HG02798 (cell line): Measurements from ENCODE around the gene VSTM5.
"Not testable (repeated sequence)": the region's sequence is repeated elsewhere in the genome, so short reads cannot be mapped to it uniquely, and the experiment has no call there.

Experiments
- ATAC-seq: cut with Tn5 transposase; IDR thresholded peaks from one replicate; pipeline ENCODE4 v1.9.1; 2021; ENCODE audit warnings: mild to moderate bottlenecking; ENCODE audit not compliant: unreplicated experiment, poor library complexity

VSTM5 gene

DNA sequence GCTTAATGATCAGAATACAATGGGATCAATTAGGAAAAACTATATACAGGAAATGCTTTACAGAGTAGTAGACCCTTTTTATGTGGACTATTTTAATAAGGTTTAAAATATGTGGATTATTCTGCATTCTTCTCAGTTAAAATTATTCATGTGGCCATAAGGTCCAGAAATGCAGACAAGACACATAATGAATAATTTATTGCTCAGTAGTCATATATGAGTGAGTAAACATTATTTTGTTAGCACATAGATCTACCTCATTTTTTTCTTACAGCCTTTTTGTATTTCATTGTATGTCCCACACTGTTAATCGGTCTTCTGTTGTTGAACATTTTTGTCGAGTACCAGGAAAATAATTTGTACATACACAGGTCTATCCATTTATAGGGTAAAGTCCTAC lies 45.5 kb downstream of the VSTM5 start:
- no peak for ATAC-seq

DNA sequence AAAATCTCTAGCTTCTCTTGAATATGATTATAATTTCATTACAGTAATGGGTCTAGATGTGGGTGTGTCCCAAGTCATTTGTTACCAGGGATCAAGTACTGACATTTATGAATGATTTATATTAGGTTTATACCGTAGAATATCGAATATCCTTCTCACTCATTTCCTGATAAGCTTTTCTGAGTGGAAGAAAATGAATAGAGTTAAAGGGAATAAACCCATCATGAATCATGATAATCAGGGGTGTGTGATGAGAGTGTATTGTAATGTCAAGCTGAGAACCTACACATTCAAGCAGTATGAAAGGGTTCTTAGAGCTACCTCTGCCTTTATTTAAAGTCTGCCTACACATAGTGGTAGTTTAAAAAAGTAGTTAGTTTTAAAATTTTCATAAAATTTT lies 49.1 kb downstream of the VSTM5 start:
- no peak for ATAC-seq

DNA sequence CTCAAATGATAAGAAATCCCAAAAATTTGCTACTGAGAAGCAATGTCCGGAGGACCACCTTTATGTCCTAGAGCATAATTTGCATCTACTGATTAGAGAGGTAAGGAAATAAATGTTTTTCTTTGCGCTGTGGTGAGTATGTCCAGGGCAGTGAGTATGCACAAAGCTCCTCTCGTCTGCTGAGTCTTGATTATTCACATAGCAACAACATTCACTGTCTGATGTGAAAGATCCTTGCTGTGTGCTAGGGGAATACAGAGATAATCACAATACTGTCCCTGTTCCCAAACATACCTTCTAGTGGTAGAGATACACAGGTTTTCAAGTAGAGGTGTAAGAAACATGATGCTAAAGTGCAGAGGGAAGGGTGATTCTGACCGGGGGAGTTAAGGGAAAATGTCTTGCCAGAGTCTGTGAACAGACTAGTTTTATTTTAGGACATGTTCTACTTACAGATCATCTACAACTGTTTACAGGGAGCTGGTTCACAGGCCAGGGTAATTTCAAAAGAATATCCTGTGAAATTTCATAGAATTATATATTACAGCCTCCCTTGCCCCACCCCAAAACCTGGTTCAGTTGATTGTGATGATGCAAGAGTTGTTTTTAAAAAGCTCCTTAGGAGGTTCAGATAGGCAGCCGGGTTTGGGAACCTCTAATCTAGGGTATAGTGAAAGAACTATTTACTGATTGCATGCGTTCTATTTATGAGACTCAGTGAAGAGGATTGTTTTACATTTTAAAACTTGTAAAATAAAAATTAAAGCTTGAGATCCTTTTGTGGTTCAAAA lies 53.8 kb downstream of the VSTM5 start:
- no peak for ATAC-seq

DNA sequence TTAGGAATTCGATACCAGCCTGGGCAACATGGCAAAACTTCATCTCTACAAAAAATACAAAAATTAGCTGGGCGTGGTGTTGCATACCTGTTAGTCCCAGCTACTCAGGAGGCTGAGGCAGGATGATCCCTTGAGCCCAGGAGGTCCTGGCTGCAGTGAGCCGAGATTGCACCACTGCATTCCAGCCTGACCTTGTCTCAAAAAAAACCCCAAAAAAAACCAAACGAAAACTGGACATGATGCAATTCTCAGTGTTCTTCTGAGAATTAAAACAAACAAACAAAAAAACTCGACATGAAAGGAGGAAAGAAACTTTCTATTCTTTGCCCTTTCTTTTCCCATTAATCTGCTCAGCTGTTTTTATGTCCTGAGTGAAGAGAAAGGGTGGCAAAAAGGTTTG lies 58.9 kb downstream of the VSTM5 start:
- no peak for ATAC-seq

DNA sequence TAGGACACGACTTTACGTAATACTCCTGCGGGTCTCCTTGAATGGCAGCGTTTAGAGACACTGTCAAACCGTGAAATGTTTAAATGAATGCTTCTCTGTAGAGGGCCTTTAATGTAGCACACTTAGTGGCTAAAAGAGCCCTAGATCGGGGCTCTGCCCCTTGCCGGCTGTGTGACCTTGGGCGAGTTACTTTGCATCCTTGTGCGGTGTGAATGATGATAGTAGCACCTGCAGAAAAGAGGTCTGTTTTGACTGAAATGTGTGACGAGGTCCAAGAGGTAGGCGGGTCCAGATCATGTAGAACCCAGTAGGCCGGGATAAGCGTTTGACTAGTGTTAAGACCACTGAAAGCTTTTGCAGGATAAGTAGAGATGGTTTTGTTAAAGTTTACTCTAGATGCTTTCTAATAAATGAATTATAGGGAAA lies 65.5 kb downstream of the VSTM5 start:
- ATAC-seq = peak; percentile 44

DNA sequence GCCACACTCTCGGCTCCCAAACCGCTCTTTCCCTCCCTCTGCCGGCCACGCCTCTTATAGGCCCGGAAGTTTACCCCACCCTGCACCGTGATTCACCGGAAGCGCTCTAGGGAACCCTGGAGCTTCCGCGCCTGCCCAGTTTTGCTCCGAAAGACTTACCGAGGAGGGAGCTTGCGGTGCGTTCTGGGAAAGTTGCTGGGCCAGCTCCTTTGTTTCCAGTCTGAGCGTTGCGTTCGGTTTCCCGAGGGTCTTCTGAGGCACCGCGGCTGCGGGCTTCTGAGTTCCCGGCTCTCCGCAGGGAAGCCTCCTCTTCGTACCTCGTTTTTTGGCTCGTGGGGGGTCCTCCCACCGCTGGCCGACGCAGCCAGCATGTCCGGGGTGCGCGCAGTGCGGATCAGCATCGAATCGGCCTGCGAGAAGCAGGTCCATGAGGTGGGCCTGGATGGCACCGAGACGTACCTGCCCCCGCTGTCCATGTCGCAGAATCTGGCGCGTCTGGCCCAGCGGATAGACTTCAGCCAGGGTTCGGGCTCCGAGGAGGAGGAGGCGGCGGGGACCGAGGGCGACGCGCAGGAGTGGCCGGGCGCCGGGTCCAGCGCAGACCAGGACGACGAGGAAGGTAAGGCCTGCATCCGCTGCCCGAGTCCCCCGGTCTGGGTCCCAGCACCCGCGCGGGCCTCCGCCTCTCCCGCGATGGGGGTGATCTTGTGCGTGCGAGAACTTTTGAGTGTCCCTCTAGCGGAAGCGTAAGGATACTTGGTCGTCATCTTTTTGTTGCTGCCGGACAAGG lies 66.1 kb downstream of the VSTM5 start, which contains the start of gene MED17:
Gene MED17 (plus strand): TSS at position 138 of the 790 bp plus-strand sequence. CDS start 232 bp downstream, at position 370.
- ATAC-seq = peak; percentile 97

DNA sequence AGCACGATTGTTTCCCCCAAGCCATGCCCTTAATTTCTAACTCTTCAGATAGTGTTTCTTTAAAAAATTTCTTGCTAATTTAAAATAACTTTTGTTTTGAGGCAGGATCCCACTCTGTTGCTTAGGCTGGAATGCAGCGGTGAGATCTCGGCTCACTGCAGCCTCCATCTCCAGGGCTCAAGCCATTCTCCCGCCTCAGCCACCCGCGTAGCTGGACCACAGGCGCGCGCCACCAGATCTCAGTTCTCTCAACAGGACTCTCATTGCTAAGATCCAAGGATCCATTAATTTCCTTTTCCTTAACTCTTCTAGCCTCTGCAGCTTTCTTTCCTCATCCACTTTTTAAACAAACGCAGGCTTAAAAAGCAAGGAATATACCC lies 66.7 kb downstream of the VSTM5 start:
- ATAC-seq = peak; percentile 55

DNA sequence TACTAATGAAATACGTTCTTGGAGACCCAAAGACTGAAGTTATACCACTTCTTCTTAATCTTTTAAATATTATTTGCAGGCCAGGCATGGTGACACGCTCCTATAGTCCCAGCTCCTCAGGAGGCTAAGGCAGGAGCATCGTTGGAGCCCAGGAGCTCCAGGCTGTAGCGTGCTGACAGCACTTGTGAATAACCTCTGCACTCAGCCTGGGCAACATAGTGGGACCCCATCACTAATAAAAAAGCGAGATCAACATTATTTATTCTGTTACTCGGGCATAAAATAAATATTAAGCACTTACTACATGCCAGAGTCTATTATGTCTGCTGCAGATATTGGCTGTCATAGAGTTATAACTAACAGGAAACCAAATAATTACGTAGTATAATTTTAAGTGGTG lies 67.1 kb downstream of the VSTM5 start:
- no peak for ATAC-seq

DNA sequence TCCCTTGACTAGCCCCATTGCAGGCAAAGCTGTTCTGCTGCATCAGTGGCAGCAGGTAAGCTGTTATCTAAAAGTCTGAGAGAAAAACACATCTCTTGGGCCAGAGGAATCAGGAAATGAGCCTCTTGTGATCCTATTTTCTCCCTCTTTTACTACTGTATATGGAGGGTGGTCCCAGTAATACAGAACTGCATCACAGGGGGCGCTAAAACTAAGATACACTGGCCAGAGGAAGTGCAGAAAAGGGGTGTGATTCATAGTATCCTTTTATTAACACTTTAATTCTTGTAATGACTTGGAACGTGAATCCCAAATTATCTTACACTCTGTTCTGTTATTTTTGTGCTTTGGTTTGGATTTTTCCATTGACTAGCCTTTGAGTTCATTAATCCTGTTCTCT lies 75.1 kb downstream of the VSTM5 start:
- no peak for ATAC-seq

DNA sequence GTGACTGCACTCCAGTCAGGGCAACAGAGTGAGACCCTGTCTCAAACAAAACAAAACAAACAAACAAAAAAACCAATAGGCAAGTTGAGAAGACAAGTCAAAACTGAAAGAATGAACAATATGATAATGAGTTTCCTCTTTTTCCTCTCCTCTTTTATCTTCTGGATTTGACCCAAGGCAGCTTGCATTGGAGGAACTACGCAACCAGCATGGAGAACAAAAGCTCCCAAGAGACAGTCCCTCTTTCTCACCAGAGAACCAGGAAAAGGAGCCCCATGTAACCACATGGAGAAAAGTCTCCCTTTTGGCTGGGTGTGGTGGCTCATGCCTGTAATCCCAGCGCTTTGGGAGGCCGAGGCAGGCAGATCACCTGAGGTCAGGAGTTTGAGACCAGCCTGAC lies 75.9 kb downstream of the VSTM5 start:
- not testable (repeated sequence) for ATAC-seq

DNA sequence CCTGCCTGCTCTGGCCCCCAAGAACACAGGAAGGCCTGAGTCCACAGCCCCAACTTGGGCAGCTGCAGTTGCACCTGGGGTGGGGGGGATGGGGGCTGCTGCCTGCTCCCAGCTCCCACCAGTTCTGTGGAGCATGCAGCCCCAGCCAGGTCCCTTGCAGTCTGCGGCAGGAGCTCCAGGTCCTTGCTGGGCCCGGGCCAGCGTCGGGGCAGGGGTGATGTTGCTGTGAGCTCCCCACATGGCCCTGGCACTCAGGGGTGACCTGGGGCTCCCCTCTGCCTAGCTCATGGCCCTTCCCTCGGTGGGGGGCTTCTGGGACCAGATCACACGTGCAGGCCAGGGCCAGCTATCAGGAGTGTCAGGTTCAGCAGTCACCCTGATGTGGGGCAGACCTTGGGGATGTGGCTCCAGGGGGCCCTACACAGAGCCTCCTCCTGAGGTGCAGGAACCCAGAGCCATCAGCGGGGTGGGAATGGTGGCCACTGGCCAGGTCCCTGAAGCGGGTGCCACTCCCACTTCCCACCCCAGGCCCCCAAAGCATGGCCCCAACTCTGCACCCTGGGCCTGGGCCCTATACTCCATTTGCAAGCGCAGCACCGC lies 76.7 kb downstream of the VSTM5 start:
- no peak for ATAC-seq

DNA sequence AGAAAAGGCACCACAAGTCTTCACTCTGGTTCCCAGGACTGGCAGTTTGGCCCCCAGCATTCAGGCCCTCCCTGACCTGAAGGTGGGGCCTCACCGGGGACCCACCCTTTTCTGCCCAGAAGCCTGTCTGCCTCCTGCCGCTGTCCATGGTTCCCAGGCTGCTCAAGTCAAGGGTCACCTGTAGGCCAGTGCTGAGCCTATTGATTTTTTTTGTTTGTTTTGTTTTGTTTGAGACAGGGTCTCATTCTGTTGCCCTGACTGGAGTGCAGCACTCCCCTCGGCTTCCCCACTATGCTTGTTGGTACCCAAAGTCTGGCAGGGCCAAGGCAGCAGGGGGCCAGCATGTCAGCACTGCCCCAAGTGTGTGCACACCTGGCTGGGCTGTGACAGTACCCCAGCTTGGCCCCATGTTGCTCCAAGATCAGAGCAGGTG lies 77.4 kb downstream of the VSTM5 start:
- ATAC-seq = no peak

DNA sequence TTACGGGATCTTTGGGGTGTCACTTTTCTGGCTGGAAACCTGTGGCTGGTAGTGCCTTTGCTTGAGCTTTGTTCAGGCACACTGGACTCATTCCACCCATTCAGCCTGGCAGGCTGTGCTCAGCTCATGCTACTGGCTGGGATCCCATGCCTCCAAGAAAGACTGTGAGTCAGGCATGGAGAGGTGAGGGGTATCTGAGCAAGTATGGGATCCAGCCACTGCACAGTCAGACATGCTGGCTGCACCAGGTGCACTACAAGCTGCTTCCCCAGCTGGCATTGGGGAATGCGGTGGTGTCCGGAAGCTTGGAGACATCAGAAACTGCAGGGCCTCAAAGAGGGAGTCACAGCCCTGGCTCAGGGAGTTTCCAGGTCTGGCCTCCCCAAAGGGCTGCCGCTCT lies 78.3 kb downstream of the VSTM5 start:
- no peak for ATAC-seq

DNA sequence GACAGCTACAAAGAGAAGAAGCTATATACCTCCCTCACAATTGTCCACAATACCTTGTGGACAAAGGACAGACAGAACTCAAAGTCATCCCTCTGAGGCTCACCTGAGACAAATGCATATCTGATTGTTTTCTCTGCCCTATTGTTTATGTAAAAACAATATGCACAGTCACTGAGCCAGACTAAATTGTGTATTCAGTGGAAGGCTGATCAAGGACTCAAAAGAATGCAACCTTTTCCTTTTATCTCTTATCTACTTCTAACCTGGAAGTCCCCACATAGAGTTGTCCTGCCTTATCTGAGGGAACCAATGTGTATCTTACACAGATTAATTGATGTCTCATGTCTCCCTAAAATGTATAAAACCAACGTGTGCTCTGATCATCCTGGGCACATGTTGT lies 80.3 kb downstream of the VSTM5 start:
- ATAC-seq = no peak
